Neural cell (in vitro differentiated cells): ENCODE data around the gene NSUN3. TPM values are rescaled to one million over a fixed set of nuclear protein-coding genes. Genes with fewer than 3 reads are reported as not detected.
"Not testable (repeated sequence)": the region's sequence is repeated elsewhere in the genome, so short reads cannot be mapped to it uniquely, and the experiment has no call there.

ENCODE experiments used
- H2AFZ ChIP-seq: fragments of 200-600, 300-800 bp; sonication (generic), shearing (Covaris generic); 2 replicates; pipeline ENCODE4 v1.6.0; 2014; ENCODE audit warnings: low read depth, mild to moderate bottlenecking, antibody characterized with exemption, low read length, moderate library complexity
- H3F3A ChIP-seq: fragments of 200-600 bp; shearing (Covaris generic); 2 replicates; pipeline ENCODE4 v1.6.1; 2016; ENCODE audit warnings: mild to moderate bottlenecking, moderate library complexity, mixed read lengths, antibody characterized with exemption, low read length; ENCODE audit not compliant: insufficient read depth, poor library complexity, severe bottlenecking
- H3K27ac ChIP-seq: fragments of 200-600, 300-800 bp; sonication (generic), shearing (Covaris generic); 2 replicates; pipeline ENCODE4 v1.5.1; 2014; ENCODE audit warnings: mild to moderate bottlenecking, low read length, moderate library complexity
- H3K27me3 ChIP-seq: fragments of 300-800, 200-600 bp; sonication (generic), shearing (Covaris generic); 2 replicates; pipeline ENCODE4 v1.6.0; 2014; ENCODE audit warnings: mild to moderate bottlenecking, low read depth, low read length, moderate library complexity; ENCODE audit not compliant: insufficient read depth
- H3K36me3 ChIP-seq: fragments of 300-800, 200-600 bp; sonication (generic), shearing (Covaris generic); 2 replicates; pipeline ENCODE4 v1.5.1; 2014; ENCODE audit warnings: mild to moderate bottlenecking, antibody characterized with exemption, low read length, moderate library complexity; ENCODE audit not compliant: insufficient read depth
- H3K4me2 ChIP-seq: fragments of 300-800, 200-600 bp; sonication (generic), shearing (Covaris generic); 2 replicates; pipeline ENCODE4 v1.6.0; 2014; ENCODE audit warnings: mild to moderate bottlenecking, low read length
- H3K4me3 ChIP-seq: fragments of 300-800, 200-600 bp; sonication (generic), shearing (Covaris generic); 2 replicates; pipeline ENCODE4 v1.5.1; 2014; ENCODE audit warnings: mild to moderate bottlenecking, low read length, moderate library complexity
- H3K79me2 ChIP-seq: fragments of 200-600 bp; shearing (Covaris generic); replicated peaks from 2 replicates; pipeline ENCODE4 v1.6.0; 2014; ENCODE audit warnings: mild to moderate bottlenecking, low read length, moderate library complexity; ENCODE audit not compliant: insufficient read depth
- H3K9ac ChIP-seq: fragments of 300-800, 200-600 bp; sonication (generic), shearing (Covaris generic); 2 replicates; pipeline ENCODE4 v1.6.1; 2016; ENCODE audit warnings: mild to moderate bottlenecking, low read length, mixed read lengths
- H3K9me2 ChIP-seq: fragments of 200-600 bp; shearing (Covaris generic); 2 replicates; pipeline ENCODE4 v1.6.1; 2016; ENCODE audit warnings: mild to moderate bottlenecking, low read length, mixed read lengths; ENCODE audit not compliant: insufficient read depth
- H3K9me3 ChIP-seq: fragments of 200-600, 300-800 bp; sonication (generic), shearing (Covaris generic); 2 replicates; pipeline ENCODE4 v1.6.1; 2016; ENCODE audit warnings: mild to moderate bottlenecking, mixed run types, low read length, moderate library complexity, mixed read lengths
- H4K20me1 ChIP-seq: fragments of 200-600 bp; shearing (Covaris generic); 2 replicates; pipeline ENCODE4 v1.6.1; 2016; ENCODE audit warnings: mild to moderate bottlenecking, mixed run types; ENCODE audit not compliant: insufficient read depth
- CTCF ChIP-seq: fragments of 450-650 bp; IDR thresholded peaks from 2 replicates; pipeline ENCODE4 v1.5.1; 2014; ENCODE audit warnings: antibody characterized with exemption, mild to moderate bottlenecking, moderate library complexity; ENCODE audit not compliant: poor library complexity, severe bottlenecking
- EP300 ChIP-seq: fragments of 450-650 bp; conservative IDR thresholded peaks from 2 replicates; pipeline ENCODE4 v1.6.1; 2014; ENCODE audit warnings: antibody characterized with exemption, mild to moderate bottlenecking, moderate library complexity; ENCODE audit not compliant: poor library complexity, severe bottlenecking
- EZH2 ChIP-seq: fragments of 200-600, 300-800 bp; shearing (Covaris generic), sonication (generic); IDR thresholded peaks from 2 replicates; pipeline ENCODE4 v1.6.1; 2014; ENCODE audit warnings: antibody characterized with exemption, low read length, borderline replicate concordance, mild to moderate bottlenecking; ENCODE audit not compliant: insufficient read depth, poor library complexity, severe bottlenecking
- MXI1 ChIP-seq: fragments of 450-650 bp; conservative IDR thresholded peaks from 2 replicates; pipeline ENCODE4 v1.6.1; 2014; ENCODE audit warnings: antibody characterized with exemption, mild to moderate bottlenecking; ENCODE audit not compliant: poor library complexity, severe bottlenecking
- POLR2AphosphoS5 ChIP-seq: IDR thresholded peaks from 2 replicates; pipeline ENCODE4 v1.6.1; 2012
- RAD21 ChIP-seq: fragments of 450-650 bp; conservative IDR thresholded peaks from 2 replicates; pipeline ENCODE4 v1.6.1; 2014; ENCODE audit warnings: antibody characterized with exemption, mild to moderate bottlenecking, moderate library complexity
- REST ChIP-seq: IDR thresholded peaks from 2 replicates; pipeline ENCODE4 v1.6.1; 2012; ENCODE audit warnings: borderline replicate concordance
- SMC3 ChIP-seq: fragments of 450-650 bp; conservative IDR thresholded peaks from 2 replicates; pipeline ENCODE4 v1.6.1; 2014; ENCODE audit warnings: antibody characterized with exemption, mild to moderate bottlenecking, moderate library complexity; ENCODE audit not compliant: poor library complexity
- TAF1 ChIP-seq: IDR thresholded peaks from 2 replicates; pipeline ENCODE4 v1.6.1; 2012; ENCODE audit warnings: low read depth
- polyA plus RNA-seq: library from polyadenylated mRNA; depleted of rRNA; stranded (reverse); fragments of >200 nt; gene quantifications from 2 replicates; pipeline ENCODE4 v1.2.3, GENCODE V29; 2014

The NSUN3 gene
- polyA plus RNA-seq, 1 donor from 2014 or later, result 10.8 TPM

GRCh38 chr3:94076055-94076454 is 13.2 kb downstream of the NSUN3 start:
- TF ChIP-seq SMC3, result no peak
- no peak for TF ChIP-seq MXI1
- no peak for TF ChIP-seq CTCF
- TF ChIP-seq EZH2, result no peak
- no peak for TF ChIP-seq REST
- no peak for TF ChIP-seq EP300
- TF ChIP-seq TAF1, result no peak
- TF ChIP-seq POLR2AphosphoS5, result no peak
- no peak overlapping the region for H3K27ac ChIP-seq
- H3K9me2 ChIP-seq, result no peaks in the 10 kb centered on the region
- no peaks in the 10 kb centered on the region for H3K36me3 ChIP-seq
- no peak overlapping the region for H2AFZ ChIP-seq
- no peaks in the 10 kb centered on the region for H3F3A ChIP-seq
- no peak overlapping the region for H3K4me2 ChIP-seq
- no peaks in the 10 kb centered on the region for H3K9me3 ChIP-seq
- no peaks in the 10 kb centered on the region for H4K20me1 ChIP-seq
- no peak overlapping the region for H3K4me3 ChIP-seq
- no peaks in the 10 kb centered on the region for H3K79me2 ChIP-seq
- no peak overlapping the region for H3K9ac ChIP-seq
- no peaks in the 10 kb centered on the region for H3K27me3 ChIP-seq

GRCh38 chr3:94080552-94080951 is 17.7 kb downstream of the NSUN3 start:
- not testable (repeated sequence) for H3K9me2 ChIP-seq, H4K20me1 ChIP-seq, H2AFZ ChIP-seq, H3K27ac ChIP-seq, H3K4me3 ChIP-seq, H3F3A ChIP-seq, H3K9me3 ChIP-seq, H3K4me2 ChIP-seq, H3K27me3 ChIP-seq, H3K79me2 ChIP-seq, H3K9ac ChIP-seq, H3K36me3 ChIP-seq

GRCh38 chr3:94081884-94082283 is 19.0 kb downstream of the NSUN3 start:
- H3K79me2 ChIP-seq, result no peaks in the 10 kb centered on the region
- no peaks in the 10 kb centered on the region for H3K36me3 ChIP-seq
- no peak overlapping the region for H3K4me2 ChIP-seq
- H3K4me3 ChIP-seq, result no peak overlapping the region
- H4K20me1 ChIP-seq, result no peaks in the 10 kb centered on the region
- H3K27ac ChIP-seq, result no peak overlapping the region
- no peaks in the 10 kb centered on the region for H3K27me3 ChIP-seq
- no peak overlapping the region for H3K9ac ChIP-seq
- H3K9me3 ChIP-seq, result no peaks in the 10 kb centered on the region
- H2AFZ ChIP-seq, result no peak overlapping the region
- TF ChIP-seq MXI1 (no peak), EP300 (no peak), POLR2AphosphoS5 (no peak), RAD21 (no peak), CTCF (no peak), TAF1 (no peak), EZH2 (no peak), SMC3 (no peak), REST (no peak)
- H3F3A ChIP-seq, result no peaks in the 10 kb centered on the region
- H3K9me2 ChIP-seq, result no peaks in the 10 kb centered on the region
